Fibroblast of skin of back (primary cell): ENCODE data around the gene DAZAP1.
"Not testable (repeated sequence)": the region's sequence is repeated elsewhere in the genome, so short reads cannot be mapped to it uniquely, and the experiment has no call there.

ENCODE experiments used
- DNase-seq: peaks from one replicate; pipeline ENCODE4 v3.0.0-alpha.2; 2013

DAZAP1 gene

DNA sequence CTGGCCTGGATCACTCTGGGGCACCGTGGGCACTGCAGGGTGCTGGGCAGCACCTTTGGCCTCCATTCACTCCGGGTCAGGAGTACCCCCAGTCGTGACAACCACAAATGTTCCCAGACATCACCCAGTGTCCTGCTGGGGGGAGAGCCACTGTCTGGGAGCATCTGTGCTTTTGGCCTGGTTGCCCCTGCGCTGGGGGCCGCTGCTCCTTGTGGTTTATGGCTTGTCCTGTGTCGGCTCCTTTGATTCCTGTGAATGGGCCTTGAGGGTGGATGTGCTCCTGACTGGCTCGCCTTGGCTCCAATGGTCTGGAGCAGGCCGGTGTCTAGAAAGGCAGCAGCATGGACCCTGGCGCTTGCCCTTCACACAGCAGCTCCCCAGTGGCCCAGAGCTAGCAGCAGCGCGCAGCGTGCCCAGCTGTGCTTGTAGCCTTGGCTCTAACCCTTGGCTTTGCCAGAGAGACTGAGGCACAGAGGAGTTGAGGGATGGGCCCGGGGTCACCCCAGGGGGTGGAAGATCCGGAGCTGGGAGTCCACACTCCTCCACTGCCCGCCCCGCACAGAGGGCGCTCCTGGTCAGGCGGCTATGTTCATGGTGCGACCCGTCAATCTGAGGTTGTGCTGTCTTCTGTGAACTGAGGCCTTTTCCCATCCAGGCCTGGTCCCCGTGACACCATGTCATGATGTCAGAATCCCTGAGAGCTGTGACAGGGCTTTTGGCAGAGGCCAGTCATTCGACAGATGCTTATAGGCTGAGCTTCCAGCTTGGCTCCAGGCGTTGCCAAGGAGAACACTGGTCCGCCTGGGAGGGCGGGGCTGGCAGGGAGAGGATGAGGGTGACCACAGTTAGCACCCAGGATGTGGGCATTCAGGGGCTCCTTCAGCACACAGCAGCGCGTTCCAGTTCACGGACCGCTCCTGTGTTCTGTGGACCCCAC is 4.1 kb downstream of the DAZAP1 start:
- DNase-seq, result peak; percentile 45

DNA sequence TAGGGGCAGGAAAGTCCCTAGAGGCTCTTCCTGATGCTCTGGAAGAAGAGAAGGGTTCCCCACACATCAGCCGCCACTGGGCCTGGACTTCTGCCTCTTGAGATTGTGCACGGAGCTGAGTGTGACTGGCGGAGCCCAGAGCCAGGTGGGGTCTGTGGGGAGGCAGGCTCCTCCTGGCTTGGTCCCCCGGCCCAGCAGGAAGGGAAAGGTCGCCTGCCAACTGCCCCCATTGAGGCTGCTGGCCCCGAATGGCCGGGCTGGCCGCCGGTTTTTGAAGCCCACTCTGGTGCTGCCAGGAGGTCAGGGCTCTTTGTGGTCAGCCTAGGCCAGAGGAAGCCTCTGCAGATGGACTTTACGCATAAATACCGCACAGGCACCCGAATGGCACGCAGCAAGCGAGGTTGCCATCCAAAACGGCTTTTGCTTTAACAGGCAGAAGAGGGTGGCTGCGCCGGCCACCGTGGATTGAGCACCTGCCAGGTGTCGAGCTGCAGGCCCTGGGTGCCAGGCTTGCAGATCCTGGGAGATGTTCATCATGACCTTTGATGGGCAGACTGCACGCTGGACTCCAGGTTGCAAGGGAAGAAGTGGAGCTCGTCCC is 5.0 kb downstream of the DAZAP1 start:
- no peak for DNase-seq

DNA sequence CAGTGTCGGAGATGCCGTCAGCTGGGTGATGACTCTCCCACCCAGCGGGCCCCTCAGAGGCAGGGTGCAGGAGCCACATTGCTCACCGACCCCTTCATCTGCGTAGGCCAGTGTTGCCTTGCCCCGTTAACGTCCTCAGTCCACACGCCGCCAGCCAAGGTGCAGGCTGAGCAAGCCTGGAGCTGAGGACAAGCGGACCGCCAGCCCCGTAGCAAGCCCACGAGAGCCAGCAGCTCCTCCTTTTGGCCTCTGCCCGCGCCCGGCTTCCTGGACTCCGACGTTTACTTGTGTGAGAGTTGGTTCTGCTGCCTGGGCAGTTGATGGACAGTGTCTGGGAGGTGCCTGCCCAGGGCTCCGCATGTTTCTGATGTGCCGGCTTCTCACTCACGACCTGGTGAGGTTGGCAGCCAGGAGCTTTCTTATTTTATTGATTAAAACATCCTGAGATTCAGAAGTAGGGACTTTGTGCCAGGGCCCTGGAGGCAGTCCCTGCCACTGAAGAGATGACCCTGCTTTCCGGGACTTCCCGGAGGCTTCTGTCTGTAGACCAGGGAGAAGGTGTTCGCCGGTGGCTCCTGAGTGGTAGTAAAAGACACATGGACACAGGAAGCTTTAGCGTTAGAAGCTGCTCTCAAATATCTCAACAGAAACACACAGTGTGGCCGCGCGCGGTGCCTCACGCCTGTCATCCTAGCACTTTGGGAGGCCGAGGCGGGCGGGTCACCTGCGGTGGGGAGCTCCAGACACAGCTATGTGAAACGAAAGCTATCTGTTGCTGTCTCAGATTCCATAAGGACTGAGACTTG is 5.8 kb downstream of the DAZAP1 start:
- no peak for DNase-seq

DNA sequence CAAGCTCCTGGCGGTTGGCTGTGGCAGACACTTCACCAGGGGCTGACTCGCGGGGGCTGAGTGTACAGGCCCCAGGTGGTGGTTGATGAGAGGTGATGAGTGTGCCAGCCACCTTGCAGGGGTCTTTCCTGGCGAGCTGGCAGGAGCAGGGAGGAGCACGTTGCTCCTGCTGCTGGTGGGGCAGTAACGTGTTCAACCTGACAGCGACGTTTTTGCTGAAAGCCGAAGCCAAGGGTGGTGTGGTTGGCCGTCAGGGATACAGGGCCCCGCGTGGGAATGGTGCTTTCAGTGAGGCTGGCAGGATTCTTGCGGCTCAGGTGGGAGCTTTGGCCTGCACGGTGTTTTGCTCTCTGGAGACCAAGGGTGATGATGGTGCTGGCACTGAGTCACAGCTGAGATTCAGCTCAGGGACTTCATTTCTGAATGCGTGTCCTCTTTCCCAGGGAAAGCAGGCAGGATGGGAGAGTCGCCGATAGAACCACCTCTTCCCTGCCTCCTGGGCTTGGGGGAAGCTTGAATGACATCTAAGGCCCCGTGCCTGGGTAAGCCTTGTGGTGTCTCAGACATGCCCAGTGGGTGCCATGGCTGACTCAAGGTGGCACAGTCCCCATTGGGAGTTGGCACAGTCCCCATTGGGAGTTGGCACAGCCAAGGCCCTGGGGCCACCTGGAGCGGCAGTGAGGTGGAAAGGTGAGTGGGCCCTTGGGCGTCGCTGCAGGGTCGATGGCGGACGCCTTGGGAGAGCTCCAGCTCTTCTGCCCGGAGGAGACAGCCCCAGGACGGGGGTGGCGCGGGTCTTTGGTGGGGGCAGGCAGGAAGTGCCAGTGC is 8.8 kb downstream of the DAZAP1 start:
- DNase-seq, result peak; percentile 32

DNA sequence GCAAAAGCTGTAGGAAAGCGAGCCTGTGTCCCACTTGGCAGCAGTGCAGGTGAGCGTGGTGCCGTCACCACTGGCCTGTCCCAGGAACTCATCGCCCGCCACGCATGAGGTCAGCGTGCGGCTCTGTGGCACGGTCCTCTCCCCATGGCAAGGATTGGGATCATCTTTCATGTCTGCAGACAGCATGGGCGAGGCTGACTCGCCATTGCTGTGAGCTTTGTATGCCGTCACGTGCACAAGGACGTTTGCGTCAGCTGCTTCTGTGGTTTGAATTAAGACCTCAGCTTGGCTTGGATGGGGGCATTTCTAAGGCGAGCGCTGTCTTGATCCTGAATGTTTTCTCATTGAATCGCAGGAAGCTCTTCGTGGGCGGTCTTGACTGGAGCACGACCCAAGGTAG is 9.8 kb downstream of the DAZAP1 start:
- DNase-seq, result no peak

DNA sequence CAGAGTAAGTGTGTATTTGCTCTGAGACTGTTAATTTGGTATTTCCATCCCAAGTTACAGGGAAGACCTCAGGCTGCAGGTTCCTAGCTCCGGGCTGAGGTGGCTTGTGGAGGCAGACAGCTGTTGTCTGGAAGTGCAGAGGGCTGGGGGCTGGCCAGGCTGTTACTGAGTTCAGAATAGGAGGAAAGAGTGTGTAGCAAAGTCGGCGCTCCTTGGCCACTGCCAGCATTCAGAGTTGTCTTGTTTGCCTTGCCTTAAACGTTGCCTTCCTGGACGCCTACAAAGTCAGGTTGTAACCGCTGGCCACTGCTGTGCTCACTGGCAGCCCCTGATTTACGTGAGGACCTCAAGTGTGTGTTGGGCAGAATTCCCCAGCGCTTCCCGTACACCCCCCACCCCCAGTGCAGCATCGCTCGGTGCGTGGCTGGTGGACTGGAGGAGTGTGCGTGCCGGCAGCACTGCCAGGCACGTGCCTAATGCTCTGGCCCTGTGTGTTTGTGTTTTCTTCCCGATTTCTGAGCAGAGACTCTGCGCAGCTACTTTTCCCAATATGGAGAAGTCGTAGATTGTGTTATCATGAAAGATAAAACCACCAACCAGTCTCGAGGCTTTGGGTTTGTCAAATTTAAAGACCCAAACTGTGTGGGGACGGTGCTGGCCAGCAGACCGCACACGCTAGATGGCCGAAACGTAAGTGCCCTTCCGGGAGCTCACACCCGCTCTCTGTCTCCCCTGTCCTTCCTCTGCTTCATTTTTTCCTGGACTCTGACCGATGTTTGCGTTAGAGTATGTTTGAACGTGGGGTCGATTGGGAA is 10.5 kb downstream of the DAZAP1 start:
- DNase-seq, result no peak

DNA sequence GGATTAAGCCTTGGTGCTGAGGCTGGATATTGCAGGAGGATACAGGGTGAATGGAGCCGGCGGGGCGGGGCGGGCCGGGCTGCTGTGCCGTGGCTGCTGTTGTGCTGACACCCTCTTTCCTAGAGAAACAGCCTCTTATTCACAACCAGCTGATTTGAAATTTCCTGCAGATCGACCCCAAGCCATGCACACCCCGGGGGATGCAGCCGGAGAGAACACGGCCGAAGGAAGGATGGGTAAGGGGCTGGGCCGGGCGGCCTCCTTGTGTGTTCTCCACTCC is 11.1 kb downstream of the DAZAP1 start:
- no peak for DNase-seq

DNA sequence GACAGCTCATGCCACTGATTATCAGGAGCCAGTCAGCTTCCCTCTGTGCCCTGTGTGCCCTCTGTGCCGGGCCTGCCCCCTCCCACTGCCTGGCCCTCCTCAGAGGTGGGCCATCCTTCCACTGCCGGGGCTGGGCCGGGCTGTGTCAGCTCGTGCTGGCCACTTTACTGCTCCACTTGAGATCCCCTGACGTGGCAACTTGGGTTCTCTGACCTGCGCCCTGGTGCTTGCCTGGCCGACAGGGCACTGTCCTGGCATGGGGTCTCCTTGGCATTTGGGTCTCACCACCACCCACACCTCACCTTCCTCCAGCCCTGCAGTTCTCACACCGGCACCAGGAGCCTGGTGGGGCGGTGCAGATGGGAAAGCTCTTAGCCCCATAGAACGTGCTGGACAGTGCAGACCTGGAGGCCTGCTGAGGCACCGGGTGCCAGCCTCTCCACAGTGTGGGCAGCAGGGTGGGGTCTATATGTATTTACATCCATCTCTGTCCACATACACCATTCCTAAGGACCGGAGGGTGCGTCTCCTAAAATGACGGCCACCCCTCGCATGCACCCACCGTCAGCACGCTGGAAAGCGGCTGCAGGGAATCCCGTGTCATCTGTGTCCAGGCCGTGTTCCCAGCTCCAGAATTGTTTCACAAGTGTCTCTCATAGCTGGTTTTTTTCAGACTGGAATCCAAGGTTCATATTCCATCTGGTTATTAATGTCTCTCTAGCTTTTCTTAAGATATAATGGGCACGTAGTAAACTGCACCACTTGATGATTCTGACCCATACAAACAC is 11.8 kb downstream of the DAZAP1 start:
- no peak for DNase-seq

DNA sequence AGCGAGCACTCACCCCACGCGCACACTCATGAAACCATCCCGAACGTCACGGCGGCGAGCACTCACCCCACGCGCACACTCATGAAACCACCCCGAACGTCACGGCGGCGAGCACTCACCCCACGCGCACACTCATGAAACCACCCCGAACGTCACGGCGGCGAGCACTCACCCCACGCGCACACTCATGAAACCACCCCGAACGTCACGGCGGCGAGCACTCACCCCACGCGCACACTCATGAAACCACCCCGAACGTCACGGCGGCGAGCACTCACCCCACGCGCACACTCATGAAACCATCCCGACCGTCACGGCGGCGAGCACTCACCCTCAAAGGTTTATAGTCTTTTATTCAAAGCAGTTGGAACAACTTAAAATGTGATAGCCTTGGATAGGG is 12.7 kb downstream of the DAZAP1 start:
- not testable (repeated sequence) for DNase-seq

DNA sequence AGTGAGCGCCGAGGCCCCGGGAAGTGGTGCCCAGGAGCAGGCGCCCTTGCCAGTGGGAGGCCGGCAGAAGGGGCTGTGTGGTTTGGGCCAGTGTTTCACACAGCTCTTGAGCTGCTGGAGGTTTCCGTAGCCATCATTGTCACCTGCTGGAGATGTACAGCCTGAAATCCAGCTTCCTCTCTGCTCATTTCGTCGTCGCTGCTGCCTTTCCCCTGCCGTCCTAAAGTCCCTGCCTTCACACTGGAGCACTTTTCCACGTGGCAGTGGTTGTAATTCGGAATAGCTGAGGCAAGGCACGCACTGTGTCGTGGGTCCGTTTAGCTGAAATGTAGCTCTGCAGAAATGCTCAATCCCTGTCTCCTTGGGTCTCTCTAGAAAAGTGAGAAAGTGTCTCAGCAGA is 13.2 kb downstream of the DAZAP1 start:
- DNase-seq, result no peak

DNA sequence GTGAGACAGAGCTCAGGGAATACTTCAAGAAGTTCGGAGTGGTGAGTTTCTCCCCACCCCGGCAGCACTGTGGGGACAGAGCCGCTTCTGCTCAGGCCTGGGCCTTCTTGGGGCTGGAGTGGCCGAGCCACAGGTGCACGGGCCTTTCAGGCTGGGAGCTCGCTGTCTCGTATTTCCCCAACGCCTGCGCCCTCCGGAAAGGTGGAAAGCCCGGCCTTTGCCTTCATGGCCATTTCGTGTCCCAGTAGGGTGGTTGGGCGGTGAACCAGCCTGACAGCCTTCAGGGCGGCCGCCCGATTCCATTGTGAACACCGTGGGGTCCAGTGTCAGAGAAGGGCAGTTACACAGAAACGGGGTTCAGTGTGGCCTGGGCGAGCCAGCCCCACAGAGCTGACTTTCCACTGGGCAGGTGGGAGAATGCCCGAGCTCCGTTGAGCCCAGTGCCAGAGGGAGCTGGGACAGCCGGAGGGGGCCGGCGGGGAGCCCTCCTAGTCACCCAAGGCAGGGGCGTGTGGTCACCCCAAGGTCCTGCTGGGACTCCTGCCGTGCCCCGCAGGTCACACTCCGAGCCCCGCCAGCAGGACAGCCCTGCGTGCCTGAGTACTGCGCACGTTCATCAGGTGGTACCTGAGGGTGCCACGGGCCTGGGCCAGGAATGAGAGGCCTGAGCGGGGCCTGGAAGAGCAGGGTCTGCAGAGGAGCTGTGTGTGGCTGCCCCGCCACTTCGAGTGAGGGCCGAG is 14.0 kb downstream of the DAZAP1 start:
- no peak for DNase-seq

DNA sequence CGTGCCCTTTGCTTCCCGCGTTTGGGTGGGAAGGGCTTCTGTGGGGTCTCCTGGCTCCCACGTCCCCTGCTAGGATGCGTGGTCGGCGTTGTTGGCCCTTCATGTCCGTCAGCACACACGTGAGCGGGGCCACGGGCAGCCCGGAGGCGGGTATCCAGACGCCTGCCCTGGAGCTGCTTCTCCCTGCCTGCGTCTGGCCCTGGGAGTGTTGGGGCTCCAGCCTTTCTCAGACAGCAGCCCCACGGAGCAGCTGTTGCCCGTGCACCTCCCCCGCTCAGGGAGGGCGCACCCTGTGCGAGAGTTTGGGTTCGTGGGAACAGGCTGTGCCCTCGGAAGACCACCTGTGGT is 14.5 kb downstream of the DAZAP1 start:
- DNase-seq, result no peak

DNA sequence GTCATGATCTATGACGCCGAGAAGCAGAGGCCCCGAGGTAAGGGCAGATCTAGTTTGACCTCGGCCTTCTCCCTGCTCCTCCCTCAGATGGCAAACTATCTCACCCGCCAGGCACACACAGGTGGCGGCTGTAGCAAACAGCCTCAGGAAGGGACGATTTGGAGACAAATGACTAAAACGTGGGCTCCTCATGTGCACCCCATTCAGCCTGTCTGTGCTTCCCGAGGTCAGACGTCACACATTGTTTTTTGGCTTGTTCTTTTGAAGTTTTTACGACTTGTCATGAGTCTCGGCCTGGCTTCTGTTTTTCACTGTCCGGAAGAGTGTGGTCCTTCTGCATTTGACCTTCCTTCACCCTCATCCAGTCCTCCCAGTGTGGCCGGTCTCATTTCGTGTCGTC is 15.0 kb downstream of the DAZAP1 start:
- DNase-seq, result no peak

DNA sequence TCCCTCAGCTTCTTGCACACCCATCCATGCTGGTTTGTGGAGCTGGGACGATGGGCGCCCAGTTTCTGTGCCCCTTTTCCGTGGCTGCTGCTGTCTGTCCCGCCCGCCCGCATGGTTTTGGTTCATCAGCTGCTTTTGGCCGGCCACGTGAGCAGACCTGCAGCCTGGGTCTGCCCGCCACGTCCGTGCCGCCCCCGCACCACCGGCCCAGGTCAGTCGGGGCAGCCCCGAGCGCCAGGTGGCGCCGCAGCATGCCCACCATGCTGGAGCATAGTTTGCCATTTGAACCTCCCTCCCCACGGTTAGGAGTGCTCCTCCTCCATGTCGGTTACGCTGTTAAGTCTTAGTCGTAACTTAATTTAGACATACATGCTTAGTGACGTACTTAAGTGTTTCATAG is 15.6 kb downstream of the DAZAP1 start:
- no peak for DNase-seq

DNA sequence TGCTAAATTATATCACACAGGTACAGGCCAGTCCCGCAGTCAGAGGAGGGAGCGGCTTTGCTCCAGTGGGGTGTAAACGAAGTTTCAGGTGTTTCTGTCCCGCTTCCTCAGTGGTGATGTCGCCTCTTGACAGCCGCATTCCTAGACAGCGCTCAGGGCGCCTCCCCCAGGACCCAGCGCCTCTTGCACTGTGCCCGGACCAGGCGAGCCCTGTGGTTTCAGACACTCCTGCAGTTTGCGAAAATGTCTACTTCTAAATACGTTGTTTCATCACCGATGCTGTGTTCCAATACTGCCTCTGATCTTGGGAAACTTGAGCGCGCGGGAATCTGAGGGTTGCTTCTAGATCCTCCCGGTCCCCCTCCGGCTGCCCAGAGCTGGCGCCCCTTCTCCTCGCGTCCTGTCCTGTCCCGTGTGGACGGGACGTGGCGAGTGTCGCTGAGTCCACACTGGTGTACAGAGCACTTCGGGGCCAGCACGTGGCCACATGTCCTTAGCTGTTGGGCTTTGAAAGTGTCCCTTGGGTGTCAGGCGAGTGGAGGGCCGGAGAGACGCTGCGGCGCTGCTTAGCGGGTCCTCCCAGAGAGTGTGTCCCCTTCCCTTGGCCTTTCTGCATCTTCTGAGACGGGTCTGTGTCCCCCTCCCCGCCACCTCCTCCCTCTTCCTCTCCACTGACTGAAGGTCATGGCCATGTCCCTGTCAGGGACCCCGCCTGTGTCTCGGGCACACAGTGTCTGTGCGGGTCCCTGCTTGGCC is 16.2 kb downstream of the DAZAP1 start:
- DNase-seq, result no peak

DNA sequence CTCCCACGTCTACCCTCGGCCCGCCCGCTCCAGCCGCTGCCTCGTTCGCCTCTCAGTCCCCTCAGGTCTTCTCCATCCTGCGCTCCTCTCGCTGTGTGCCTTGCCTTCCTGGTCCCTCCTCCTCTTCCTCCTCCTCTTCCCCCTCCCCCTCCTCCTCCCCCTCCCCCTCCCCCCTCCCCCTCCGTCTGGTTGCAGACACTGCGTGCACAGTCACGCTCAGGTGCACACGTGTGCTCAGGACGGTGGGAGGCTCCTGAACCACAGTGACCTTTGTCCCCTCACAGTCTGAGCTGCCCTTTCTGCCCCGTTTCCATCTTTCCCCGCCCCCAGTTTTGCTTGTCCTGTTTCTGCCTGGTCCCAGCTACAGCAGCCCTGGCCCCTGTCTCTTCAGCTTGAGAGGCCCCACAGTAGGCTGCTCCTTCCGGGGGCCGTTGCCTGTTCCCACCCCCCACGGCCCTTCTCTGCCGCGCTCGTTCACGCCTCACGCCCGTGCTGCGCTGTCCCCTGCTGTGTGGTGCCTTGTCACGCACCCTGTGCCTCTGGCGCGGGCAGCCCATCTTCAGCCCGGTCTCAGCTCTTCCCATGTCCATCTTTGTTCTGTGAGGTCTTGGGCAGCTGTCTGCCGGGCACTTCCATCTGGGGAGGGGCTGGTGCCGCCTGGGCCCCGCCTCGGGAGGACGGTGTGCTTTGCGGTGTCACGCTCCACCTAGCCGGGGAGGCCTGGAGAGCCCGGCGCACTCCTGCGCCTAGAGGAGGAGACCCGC is 17.0 kb downstream of the DAZAP1 start:
- no peak for DNase-seq

DNA sequence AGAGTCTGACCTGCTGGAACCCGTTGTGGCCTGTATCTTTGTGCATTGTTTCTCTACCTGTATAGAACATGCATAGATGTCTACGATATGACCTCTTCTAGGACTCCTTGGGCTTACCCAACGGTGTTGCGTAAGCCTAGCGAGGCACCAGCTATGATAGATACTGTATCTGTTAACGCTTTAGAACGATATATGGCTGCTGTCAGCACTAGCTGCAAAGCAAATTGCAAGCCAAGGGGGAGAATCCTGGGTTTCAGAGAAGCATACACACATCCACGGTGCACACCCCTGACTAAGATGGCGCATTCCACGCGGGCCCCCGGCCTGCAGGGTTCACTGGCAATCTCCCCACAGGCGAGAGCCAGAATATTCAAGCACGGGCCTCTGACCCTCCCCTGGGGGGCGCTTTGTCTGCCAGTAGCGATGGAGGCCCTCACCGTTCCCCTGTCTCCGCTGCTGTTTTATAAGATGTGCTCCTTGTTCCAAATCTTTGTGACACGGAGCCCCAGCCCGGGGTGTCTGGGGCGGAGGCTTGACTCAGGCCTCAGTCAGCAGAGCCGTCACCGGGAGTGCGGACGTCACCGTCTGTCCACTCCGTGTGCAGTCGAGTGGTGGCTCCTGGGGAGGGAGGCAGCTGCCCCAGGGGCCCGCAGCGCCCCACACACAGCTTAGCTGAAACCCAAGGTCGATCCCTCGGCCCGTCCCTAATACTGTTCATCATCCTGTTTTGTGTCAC is 17.9 kb downstream of the DAZAP1 start:
- DNase-seq, result no peak

DNA sequence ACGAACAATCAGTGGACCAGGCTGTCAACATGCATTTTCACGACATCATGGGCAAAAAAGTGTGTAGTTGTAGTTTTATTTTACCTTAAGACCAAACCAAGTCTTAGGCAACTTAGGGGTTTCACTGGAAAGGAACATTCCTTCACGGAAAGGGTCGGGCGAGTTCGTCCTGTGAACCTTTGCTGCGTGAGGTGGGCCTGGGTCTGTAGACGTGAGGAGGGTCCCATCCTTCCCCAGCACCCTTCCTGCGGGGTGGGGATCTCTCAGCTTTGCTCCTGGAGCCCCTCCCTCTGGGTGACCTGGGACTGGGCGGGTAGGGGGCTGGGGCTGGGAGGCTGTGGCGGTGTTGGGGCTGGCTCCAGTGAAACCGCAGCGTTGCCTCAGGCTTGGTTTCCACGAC is 18.5 kb downstream of the DAZAP1 start:
- no peak for DNase-seq
